NT2/D1 (cell line): Measurements from ENCODE around the gene CFAP107.
"Not testable (repeated sequence)": the region's sequence is repeated elsewhere in the genome, so short reads cannot be mapped to it uniquely, and the experiment has no call there.

Source experiments
- DNase-seq: peaks from one replicate; pipeline ENCODE4 v3.0.0-alpha.2; 2011; ENCODE audit warnings: low read depth, low spot score
- H3K27me3 ChIP-seq: 2 replicates; pipeline ENCODE4 v1.6.0; 2011; ENCODE audit warnings: mild to moderate bottlenecking; ENCODE audit not compliant: insufficient read length, insufficient read depth
- H3K36me3 ChIP-seq: 2 replicates; pipeline ENCODE4 v1.6.1; 2011; ENCODE audit warnings: mild to moderate bottlenecking, low read length, mixed read lengths; ENCODE audit not compliant: insufficient read depth, insufficient read length
- H3K4me1 ChIP-seq: 2 replicates; pipeline ENCODE4 v1.5.1; 2011; ENCODE audit not compliant: insufficient read depth, insufficient read length
- H3K4me3 ChIP-seq: 2 replicates; pipeline ENCODE4 v1.5.1; 2011; ENCODE audit warnings: low read depth; ENCODE audit not compliant: insufficient read length
- H3K9ac ChIP-seq: 2 replicates; pipeline ENCODE4 v1.6.0; 2011; ENCODE audit warnings: low read depth; ENCODE audit not compliant: insufficient read length
- H3K9me3 ChIP-seq: 2 replicates; pipeline ENCODE4 v1.5.1; 2011; ENCODE audit warnings: mild to moderate bottlenecking, low read length; ENCODE audit not compliant: insufficient read depth
- SUZ12 ChIP-seq: IDR thresholded peaks from 2 replicates; pipeline ENCODE4 v1.6.1; 2011; ENCODE audit not compliant: insufficient read length, insufficient read depth; ENCODE audit errors: extremely low read depth
- YY1 ChIP-seq: IDR thresholded peaks from 2 replicates; pipeline ENCODE4 v1.6.1; 2011; ENCODE audit not compliant: insufficient read length, insufficient read depth
- ZNF274 ChIP-seq: IDR thresholded peaks from 2 replicates; pipeline ENCODE4 v1.6.1; 2011; ENCODE audit warnings: mild to moderate bottlenecking, low read depth, low read length

Gene CFAP107

GRCh38 chr1:12717301-12717838 lies 28.6 kb upstream of the CFAP107 start:
- TF ChIP-seq SUZ12: no peak
- no peak for TF ChIP-seq YY1
- no peak for TF ChIP-seq ZNF274
- H3K9ac ChIP-seq: no peak overlapping the region
- no peak for DNase-seq
- no peaks in the 10 kb centered on the region for H3K36me3 ChIP-seq
- no peaks in the 10 kb centered on the region for H3K9me3 ChIP-seq
- peaks cover 4% of the 10 kb centered on the region for H3K4me1 ChIP-seq
- no peaks in the 10 kb centered on the region for H3K27me3 ChIP-seq
- no peak overlapping the region for H3K4me3 ChIP-seq

- no peaks in the 10 kb centered on the region for H3K9me3 ChIP-seq
- no peak overlapping the region for H3K4me3 ChIP-seq
- H3K27me3 ChIP-seq: no peaks in the 10 kb centered on the region
- DNase-seq: no peak
- H3K4me1 ChIP-seq: peaks cover 6% of the 10 kb centered on the region
- no peak for TF ChIP-seq YY1
- TF ChIP-seq SUZ12: no peak
- TF ChIP-seq ZNF274: no peak
- no peaks in the 10 kb centered on the region for H3K36me3 ChIP-seq
- no peak overlapping the region for H3K9ac ChIP-seq
These were observed 23.4 kb upstream of the CFAP107 start for GRCh38 chr1:12722626-12723025.

- Histone ChIP-seq H3K4me3 (no peak overlapping the region), H3K27me3 (no peaks in the 10 kb centered on the region), H3K9me3 (peaks cover 10% of the 10 kb centered on the region), H3K4me1 (peaks cover 4% of the 10 kb centered on the region), H3K9ac (no peak overlapping the region), H3K36me3 (no peaks in the 10 kb centered on the region)
- DNase-seq: no peak
- no peak for TF ChIP-seq SUZ12
These were observed 17.6 kb upstream of the CFAP107 start for GRCh38 chr1:12728391-12728790.

DNA sequence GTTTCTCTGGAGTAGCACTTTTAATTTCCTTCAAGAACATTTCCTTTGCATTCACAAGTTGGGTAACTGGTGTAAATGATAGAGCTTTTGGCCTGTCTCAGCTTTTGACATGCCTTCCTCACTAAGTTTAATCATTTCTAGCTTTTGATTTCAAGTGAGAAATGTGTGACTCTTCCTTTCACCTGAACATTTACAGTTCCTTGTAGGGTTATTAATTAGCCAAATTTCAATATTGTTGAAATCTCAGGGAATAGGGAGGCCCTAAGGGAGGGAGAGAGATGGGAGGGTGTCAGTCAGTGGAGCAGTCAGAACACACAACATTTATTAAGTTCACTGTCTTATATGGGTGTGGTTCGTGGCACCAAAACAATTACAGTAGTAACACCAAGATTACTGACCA lies 15.8 kb upstream of the CFAP107 start:
- no peaks in the 10 kb centered on the region for H3K27me3 ChIP-seq
- no peak for TF ChIP-seq SUZ12
- TF ChIP-seq ZNF274: no peak
- no peak for TF ChIP-seq YY1
- no peak for DNase-seq
- H3K36me3 ChIP-seq: no peaks in the 10 kb centered on the region
- peaks cover 4% of the 10 kb centered on the region for H3K4me1 ChIP-seq
- H3K4me3 ChIP-seq: no peak overlapping the region
- peaks cover 10% of the 10 kb centered on the region for H3K9me3 ChIP-seq
- H3K9ac ChIP-seq: no peak overlapping the region

- H3K36me3 ChIP-seq, H3K9ac ChIP-seq, H3K4me1 ChIP-seq, H3K27me3 ChIP-seq, DNase-seq, H3K9me3 ChIP-seq, H3K4me3 ChIP-seq: not testable (repeated sequence)
These were observed 14.9 kb upstream of the CFAP107 start for GRCh38 chr1:12731084-12731483.

DNA sequence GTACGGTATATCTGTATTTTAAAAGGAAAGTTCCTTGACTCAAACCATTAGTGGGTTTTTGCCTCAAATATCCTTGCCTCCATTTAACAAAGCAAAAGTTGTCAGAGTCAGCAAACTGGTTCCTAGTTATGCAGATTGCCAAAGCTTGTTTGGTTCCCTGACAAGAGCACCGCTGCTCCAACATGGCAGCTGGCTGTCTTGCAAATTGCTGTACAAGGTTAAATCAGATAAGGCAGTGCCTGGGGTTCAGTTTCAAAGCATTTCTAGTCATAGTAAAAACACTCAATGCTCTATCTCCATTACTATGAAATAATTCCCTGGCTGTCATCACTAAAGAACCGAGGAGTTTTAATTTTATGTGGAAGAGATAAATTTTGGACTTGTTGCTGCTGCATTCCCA lies 11.3 kb upstream of the CFAP107 start:
- no peak overlapping the region for H3K9ac ChIP-seq
- no peaks in the 10 kb centered on the region for H3K27me3 ChIP-seq
- peaks cover under 1% of the 10 kb centered on the region; the same call in 1 of the 2 replicates for H3K9me3 ChIP-seq
- H3K4me3 ChIP-seq: no peak overlapping the region
- TF ChIP-seq YY1 (no peak), ZNF274 (no peak), SUZ12 (no peak)
- no peaks in the 10 kb centered on the region for H3K4me1 ChIP-seq
- H3K36me3 ChIP-seq: no peaks in the 10 kb centered on the region
- no peak for DNase-seq

DNA sequence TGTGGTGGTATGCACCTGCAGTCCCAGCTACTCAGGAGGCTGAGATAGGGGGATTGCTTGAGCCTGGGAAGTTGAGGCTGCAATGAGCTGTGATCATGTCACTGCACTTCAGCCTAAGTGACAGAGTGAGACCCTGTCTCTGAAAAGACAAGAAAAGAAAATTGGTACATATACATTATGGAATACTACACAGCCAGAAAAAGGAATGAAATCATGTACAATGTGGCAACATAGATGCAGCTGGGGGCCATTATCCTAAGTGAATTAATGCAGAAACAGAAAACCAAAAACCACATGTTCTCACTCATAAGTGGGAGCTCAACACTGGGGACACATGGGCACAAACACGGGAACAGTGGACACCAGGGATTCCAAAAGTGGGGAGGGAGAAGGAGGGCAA lies 7.1 kb upstream of the CFAP107 start:
- no peaks in the 10 kb centered on the region for H3K36me3 ChIP-seq
- H3K27me3 ChIP-seq: no peaks in the 10 kb centered on the region
- H3K4me1 ChIP-seq: no peaks in the 10 kb centered on the region
- no peak overlapping the region for H3K4me3 ChIP-seq
- DNase-seq: no peak
- TF ChIP-seq SUZ12: no peak
- TF ChIP-seq ZNF274: no peak
- no peak for TF ChIP-seq YY1
- H3K9me3 ChIP-seq: no peaks in the 10 kb centered on the region
- H3K9ac ChIP-seq: no peak overlapping the region

DNA sequence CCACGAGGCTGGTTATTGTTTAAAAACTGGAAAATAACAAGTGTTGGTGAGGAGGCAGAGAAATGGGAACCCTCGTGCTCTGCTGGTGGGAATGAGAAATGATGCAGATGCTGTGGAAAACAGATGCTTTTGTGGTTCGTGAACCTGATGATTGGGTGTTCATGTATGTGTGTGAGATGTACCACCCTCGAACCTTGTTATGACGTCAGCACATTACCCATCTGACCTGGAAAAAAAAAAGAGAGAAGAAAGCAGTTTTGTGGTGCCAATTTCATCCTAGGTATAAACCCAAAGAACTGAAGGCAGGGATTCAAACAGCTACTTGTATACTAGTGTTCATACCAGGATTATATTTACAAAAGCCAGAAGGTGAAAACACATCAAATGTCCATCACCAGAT lies 6.4 kb upstream of the CFAP107 start:
- no peaks in the 10 kb centered on the region for H3K27me3 ChIP-seq
- no peak overlapping the region for H3K9ac ChIP-seq
- no peak overlapping the region for H3K4me3 ChIP-seq
- no peaks in the 10 kb centered on the region for H3K9me3 ChIP-seq
- no peak for TF ChIP-seq YY1
- no peak for TF ChIP-seq SUZ12
- TF ChIP-seq ZNF274: no peak
- no peaks in the 10 kb centered on the region for H3K4me1 ChIP-seq
- DNase-seq: no peak
- no peaks in the 10 kb centered on the region for H3K36me3 ChIP-seq
